IMR-90 (cell line): ENCODE measurements around the gene CRISP2. TPM values are rescaled to one million over a fixed set of nuclear protein-coding genes. Genes with fewer than 3 reads are reported as not detected.
"Not testable (repeated sequence)": the region's sequence is repeated elsewhere in the genome, so short reads cannot be mapped to it uniquely, and the experiment has no call there.

Experiments used
- ATAC-seq: fragments of 200-7000 bp; cut with Tn5 transposase; 2 replicates; pipeline ENCODE4 v1.9.1; 2020; ENCODE audit warnings: low read depth, mild to moderate bottlenecking, moderate library complexity
- BruUV-seq: library from RNA; stranded (reverse); fragments of 400-500 nt; replicated peaks from 2 replicates; lab custom pipeline; 2021; lab: Mats Ljungman, UMichigan
- CTCF ChIA-PET: fragments of 300-600 bp; formaldehyde crosslinking; extraction: SDS; loops from one replicate; lab custom pipeline; 2021; ENCODE audit warnings: antibody characterized with exemption; lab: Yijun Ruan, JAX
- POLR2A ChIA-PET: fragments of 300-600 bp; sonication (Branson Sonifier 250); formaldehyde crosslinking; loops from one replicate; lab custom pipeline; 2022; ENCODE audit warnings: antibody characterized with exemption; ENCODE audit not compliant: unreplicated experiment; lab: Charles Lee
- DNase-seq: peaks from one replicate; pipeline ENCODE4 v3.0.0; 2013
- H2AFZ ChIP-seq: replicated peaks from 2 replicates; pipeline ENCODE3; 2013; ENCODE audit warnings: low read length, mild to moderate bottlenecking; ENCODE audit not compliant: poor library complexity
- H2AK5ac ChIP-seq: 2 replicates; pipeline ENCODE4 v1.6.1; 2013; ENCODE audit warnings: low read depth, low read length, inconsistent platforms
- H2AK9ac ChIP-seq: replicated peaks from 2 replicates; pipeline ENCODE3; 2013; ENCODE audit warnings: mild to moderate bottlenecking, low read depth, low read length, moderate library complexity; ENCODE audit not compliant: poor library complexity
- H2BK120ac ChIP-seq: 2 replicates; pipeline ENCODE4 v1.6.1; 2013; ENCODE audit warnings: low read depth, low read length, inconsistent platforms
- H2BK15ac ChIP-seq: 3 replicates; pipeline ENCODE4 v1.6.1; 2013; ENCODE audit warnings: low read depth, low read length, inconsistent platforms
- H2BK20ac ChIP-seq: 2 replicates; pipeline ENCODE4 v1.6.1; 2013; ENCODE audit warnings: low read depth, mild to moderate bottlenecking, inconsistent platforms, low read length, moderate library complexity
- H2BK5ac ChIP-seq: 2 replicates; pipeline ENCODE4 v1.6.1; 2013; ENCODE audit warnings: mild to moderate bottlenecking, low read depth, low read length, inconsistent platforms; ENCODE audit not compliant: poor library complexity, severe bottlenecking
- H3K14ac ChIP-seq: replicated peaks from 2 replicates; pipeline ENCODE4 v1.6.1; 2013; ENCODE audit warnings: low read depth, low read length, inconsistent platforms
- H3K18ac ChIP-seq: 2 replicates; pipeline ENCODE4 v1.6.1; 2013; ENCODE audit warnings: low read depth, low read length, control low read depth
- H3K23ac ChIP-seq: 2 replicates; pipeline ENCODE4 v1.6.1; 2013; ENCODE audit warnings: low read depth, low read length, inconsistent platforms
- H3K27ac ChIP-seq: 2 replicates; pipeline ENCODE4 v1.5.1; 2013; ENCODE audit warnings: mild to moderate bottlenecking, control low read depth, low read length; ENCODE audit not compliant: insufficient read depth
- H3K27me3 ChIP-seq: 2 replicates; pipeline ENCODE4 v1.6.1; 2013; ENCODE audit warnings: low read length; ENCODE audit not compliant: control insufficient read depth, insufficient read depth
- H3K36me3 ChIP-seq: 2 replicates; pipeline ENCODE4 v1.6.1; 2013; ENCODE audit warnings: low read length, mixed read lengths; ENCODE audit not compliant: control insufficient read depth, insufficient read depth
- H3K4ac ChIP-seq: 2 replicates; pipeline ENCODE4 v1.6.1; 2013; ENCODE audit warnings: low read depth, low read length, inconsistent platforms
- H3K4me1 ChIP-seq: 2 replicates; pipeline ENCODE4 v1.6.1; 2013; ENCODE audit warnings: low read length, mixed read lengths; ENCODE audit not compliant: control insufficient read depth, insufficient read depth
- H3K4me2 ChIP-seq: 2 replicates; pipeline ENCODE4 v1.6.1; 2013; ENCODE audit warnings: low read depth, mild to moderate bottlenecking, control low read depth, low read length, moderate library complexity
- H3K4me3 ChIP-seq: 2 replicates; pipeline ENCODE4 v1.5.1; 2013; ENCODE audit warnings: low read depth, mild to moderate bottlenecking, control low read depth, low read length, moderate library complexity; ENCODE audit not compliant: insufficient read depth
- H3K56ac ChIP-seq: 2 replicates; pipeline ENCODE4 v1.6.1; 2013; ENCODE audit warnings: low read length, inconsistent platforms; ENCODE audit not compliant: insufficient read depth; ENCODE audit errors: extremely low read depth
- H3K79me1 ChIP-seq, 2 experiments: 2 replicates each; pipeline ENCODE4 v1.6.1; 2013; ENCODE audit warnings: low read length in 2 of 2, inconsistent platforms in 1 of 2, low read depth in 1 of 2
- H3K9ac ChIP-seq: 2 replicates; pipeline ENCODE4 v1.6.1; 2013; ENCODE audit warnings: low read depth, low read length, control low read depth
- H3K9me1 ChIP-seq: 2 replicates; pipeline ENCODE4 v1.6.1; 2013; ENCODE audit warnings: low read length, inconsistent platforms; ENCODE audit not compliant: insufficient read depth
- H3K9me3 ChIP-seq: 2 replicates; pipeline ENCODE4 v1.6.1; 2013; ENCODE audit warnings: low read length; ENCODE audit not compliant: control insufficient read depth, insufficient read depth
- H4K20me1 ChIP-seq: 2 replicates; pipeline ENCODE4 v1.6.1; 2013; ENCODE audit warnings: low read length, inconsistent platforms; ENCODE audit not compliant: insufficient read depth
- H4K5ac ChIP-seq: 2 replicates; pipeline ENCODE4 v1.6.1; 2013; ENCODE audit warnings: mild to moderate bottlenecking, low read depth, low read length, control low read depth
- H4K8ac ChIP-seq, 2 experiments: 2 replicates each; pipeline ENCODE4 v1.6.1; 2013; ENCODE audit warnings: low read depth in 2 of 2, low read length in 2 of 2, control low read depth in 1 of 2, inconsistent platforms in 1 of 2
- H4K91ac ChIP-seq: 2 replicates; pipeline ENCODE4 v1.6.1; 2013; ENCODE audit warnings: low read depth, low read length, inconsistent platforms; ENCODE audit not compliant: insufficient read depth
- WGBS, 2 experiments: methylation state at CpG; one replicate each; pipeline versions ENCODE4 v1.1.5 to v1.1.7; 2013; ENCODE audit warnings: missing lambda C conversion rate in 2 of 2; ENCODE audit not compliant: insufficient read length in 1 of 2; ENCODE audit errors: extremely low coverage in 2 of 2; 5-methylcytosine and 5-hydroxymethylcytosine counted together
- dilution Hi-C: fragments of 300-500 bp; cut with HindIII; formaldehyde crosslinking; loops from one replicate; pipeline ENCODE4 v1.14.3; 2018; ENCODE audit warnings: low sequenced_read_pairs; ENCODE audit not compliant: unreplicated experiment
- in situ Hi-C: fragments of 300-500 bp; cut with MboI; formaldehyde crosslinking; loops from 3 replicates; pipeline ENCODE4 v1.14.3; 2019; ENCODE audit warnings: low sequenced_read_pairs, inconsistent platforms, mixed read lengths
- intact Hi-C: fragments of 100-400 bp; cut with micrococcal nuclease; formaldehyde crosslinking; loops from 2 replicates; pipeline ENCODE4 v1.10.0; 2022
- polyA plus RNA-seq, 3 experiments: library from polyadenylated mRNA; depleted of rRNA; stranded (reverse); fragments of >200 nt; gene quantifications; 2 replicates each; pipeline ENCODE4 v1.2.3, GENCODE V29; 2012; ENCODE audit warnings: low replicate concordance in 1 of 3
- total RNA-seq: library from RNA; depleted of rRNA; stranded (reverse); fragments of >200 nt; gene quantifications from 2 replicates; pipeline ENCODE4 v1.2.3, GENCODE V29; 2012

CRISP2 gene
- total and polyA plus RNA-seq, 2 of the 4 experiments (the other 2 are of a cell fraction): not detected

GRCh38 chr6:49723917-49724316 is 10.6 kb upstream of the CRISP2 start:
- H3K27me3 ChIP-seq, CTCF ChIA-PET, intact Hi-C loops, dilution Hi-C loops, H3K4me1 ChIP-seq, H4K5ac ChIP-seq, H3K9ac ChIP-seq, DNase-seq, H4K8ac ChIP-seq, H3K4me3 ChIP-seq, POLR2A ChIA-PET, H2AK5ac ChIP-seq, H3K27ac ChIP-seq, H3K9me1 ChIP-seq, H3K14ac ChIP-seq, H3K36me3 ChIP-seq, H3K9me3 ChIP-seq, H3K23ac ChIP-seq, H3K4ac ChIP-seq, BruUV-seq, H2AK9ac ChIP-seq, H3K4me2 ChIP-seq, H4K91ac ChIP-seq, H2BK20ac ChIP-seq, H3K18ac ChIP-seq, H3K56ac ChIP-seq, H2BK15ac ChIP-seq, H2BK5ac ChIP-seq, in situ Hi-C loops, H2BK120ac ChIP-seq, H2AFZ ChIP-seq, H3K79me1 ChIP-seq, ATAC-seq, H4K20me1 ChIP-seq: not testable (repeated sequence)
- no CpG with 5 or more reads among the region's 4 CpGs for WGBS, 2 experiments
